Measurements from ENCODE around the gene PDSS2.
"Not testable (repeated sequence)": the region's sequence is repeated elsewhere in the genome, so short reads cannot be mapped to it uniquely, and the experiment has no call there.

PDSS2 gene

GRCh38 chr6:107459283-107460082 is at the start of gene PDSS2:
TSS of gene PDSS2 (minus strand) at chr6:107459564. CDS start at chr6:107459285, 279 bp downstream.
- DNase-seq = peak; percentile 100

GRCh38 chr6:107506145-107506544 is 46.8 kb upstream of the PDSS2 start:
- no peak for DNase-seq

GRCh38 chr6:107504270-107505026 is 45.1 kb upstream of the PDSS2 start:
- DNase-seq = no peak

GRCh38 chr6:107496892-107497684 is 37.7 kb upstream of the PDSS2 start:
- DNase-seq = no peak

- DNase-seq = no peak
Measured at GRCh38 chr6:107495971-107496370, 36.6 kb upstream of the PDSS2 start.

GRCh38 chr6:107495196-107495643 is 35.9 kb upstream of the PDSS2 start:
- DNase-seq = no peak

- DNase-seq = peak; percentile 67
Measured at GRCh38 chr6:107493158-107494057, 34.0 kb upstream of the PDSS2 start.

GRCh38 chr6:107491760-107492660 is 32.6 kb upstream of the PDSS2 start:
- DNase-seq = no peak

GRCh38 chr6:107491138-107491609 is 31.8 kb upstream of the PDSS2 start:
- DNase-seq = no peak

GRCh38 chr6:107490566-107491137 is 31.3 kb upstream of the PDSS2 start:
- no peak for DNase-seq

GRCh38 chr6:107489636-107490565 is 30.5 kb upstream of the PDSS2 start, which contains the start of gene SOBP:
TSS of gene SOBP (plus strand) at chr6:107490117. CDS start at chr6:107490617, 500 bp downstream.
- no peak for DNase-seq

GRCh38 chr6:107488875-107489635 is 29.7 kb upstream of the PDSS2 start:
- DNase-seq = peak; percentile 11

GRCh38 chr6:107488174-107488874 is 29.0 kb upstream of the PDSS2 start:
- DNase-seq = peak; percentile 42

GRCh38 chr6:107485157-107485556 is 25.8 kb upstream of the PDSS2 start:
- no peak for DNase-seq

- no peak for DNase-seq
Measured at GRCh38 chr6:107479089-107479690, 19.8 kb upstream of the PDSS2 start.

- DNase-seq = not testable (repeated sequence)
Measured at GRCh38 chr6:107475826-107476225, 16.5 kb upstream of the PDSS2 start.

GRCh38 chr6:107475360-107475759 is 16.0 kb upstream of the PDSS2 start:
- not testable (repeated sequence) for DNase-seq

Measured in inflammatory macrophage treated with lipopolysaccharide for 4 hours (primary cell).